Hepatic stellate cell (primary cell): ENCODE measurements around the gene CALR3.

ENCODE experiments used
- DNase-seq: peaks from one replicate; pipeline ENCODE4 v3.0.0; 2011; ENCODE audit warnings: low spot score

The CALR3 gene

GRCh38 chr19:16429066-16429758 is 66.8 kb downstream of the CALR3 start:
- DNase-seq = no peak
